KBM-7 (cell line): Measurements from ENCODE around the gene RGS19.

Source experiments
- DNase-seq: peaks from one replicate; pipeline ENCODE4 v3.0.0-alpha.2; 2015
- in situ Hi-C: fragments of 300-500 bp; cut with MboI; formaldehyde crosslinking; loops from 2 replicates; pipeline ENCODE4 v1.14.3; 2020; ENCODE audit warnings: low sequenced_read_pairs, low pct_unique_long_range_greater_than_20kb, mixed read lengths

The RGS19 gene

DNA sequence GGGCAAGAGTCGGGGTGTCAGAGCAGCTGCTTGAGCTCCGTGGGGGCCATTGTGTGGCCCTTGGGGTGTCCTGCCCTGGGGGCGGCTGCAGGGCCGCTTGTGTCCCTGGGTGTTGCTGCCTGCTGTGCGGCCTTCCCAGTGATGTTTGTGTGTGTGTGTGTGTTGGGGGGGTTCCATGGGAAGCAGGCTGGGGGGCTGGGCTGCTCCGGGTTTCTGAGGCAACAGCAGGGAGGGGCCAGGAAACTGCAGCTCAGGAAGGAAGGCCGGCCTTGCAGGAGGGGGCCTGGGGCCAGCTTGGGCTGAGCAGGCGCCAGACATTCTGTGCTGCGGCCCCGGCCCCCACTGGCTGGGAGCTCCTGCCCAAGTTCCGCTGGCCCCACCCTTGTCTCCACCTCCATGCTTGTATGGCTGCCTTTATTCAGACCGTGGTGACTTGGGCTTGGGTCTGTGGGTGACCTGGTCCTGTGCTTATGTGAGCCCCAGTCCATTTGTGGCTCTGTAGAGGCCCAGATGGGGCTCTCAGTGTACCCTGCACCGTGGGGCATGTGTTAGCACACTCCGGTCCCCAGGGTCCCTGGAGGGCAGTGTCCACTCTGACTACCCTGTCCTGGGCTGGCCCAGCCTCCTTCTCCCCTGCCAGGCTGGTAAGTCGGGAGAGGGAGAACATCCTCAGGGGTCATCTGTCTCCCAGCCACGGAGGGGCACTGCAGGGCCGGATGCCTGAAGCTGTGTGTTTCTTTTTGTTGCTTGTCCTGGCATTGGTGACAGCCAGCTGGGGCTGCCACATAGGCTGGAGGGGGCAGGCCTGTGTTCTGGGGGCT is 25.3 kb downstream of the RGS19 start:
- in situ Hi-C loops, result no loop called here
- peak; percentile 70 for DNase-seq

DNA sequence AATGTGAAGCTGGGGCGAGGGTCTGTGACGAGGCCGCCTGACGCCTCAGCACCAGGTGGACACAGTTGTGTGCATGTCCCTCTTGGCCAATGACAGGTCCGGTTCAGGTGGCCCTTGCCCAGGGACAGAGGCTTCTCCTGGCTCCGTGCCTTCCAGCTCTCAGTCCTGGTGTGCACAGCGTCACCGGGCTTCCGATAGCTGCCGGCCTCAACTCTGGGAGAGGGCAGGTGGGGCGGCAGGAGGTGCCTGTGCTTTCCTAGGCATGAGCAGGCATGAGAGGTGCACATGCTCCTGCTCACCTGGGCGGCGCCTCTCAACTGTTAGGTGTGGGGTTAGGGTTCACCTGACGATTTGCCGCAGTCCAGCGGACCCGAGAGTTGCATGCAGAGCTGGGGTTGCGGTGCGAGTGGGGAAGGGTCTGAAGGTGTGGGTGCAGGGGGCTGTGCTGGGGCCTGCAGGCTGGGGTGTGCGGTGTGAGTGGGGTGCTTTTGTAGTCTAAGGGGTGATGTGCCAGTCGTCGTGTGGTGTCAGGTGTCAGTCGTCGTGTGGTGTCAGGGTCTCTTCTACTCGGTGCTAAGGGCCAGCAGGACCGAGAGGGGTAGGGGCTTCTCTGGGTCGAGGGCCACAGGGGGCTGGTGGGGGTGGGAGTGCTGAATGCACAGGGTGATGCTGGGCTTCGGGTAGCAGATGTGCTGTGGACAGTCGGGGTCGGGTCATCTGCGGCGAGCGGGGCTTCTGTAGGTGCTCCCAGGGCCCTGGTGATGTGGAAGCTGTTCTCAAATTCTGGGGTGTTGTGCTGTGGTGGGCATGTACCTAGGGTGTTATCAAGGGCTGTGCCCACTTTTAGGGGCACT is 26.1 kb downstream of the RGS19 start:
- in situ Hi-C loops, result no loop called here
- DNase-seq, result no peak

DNA sequence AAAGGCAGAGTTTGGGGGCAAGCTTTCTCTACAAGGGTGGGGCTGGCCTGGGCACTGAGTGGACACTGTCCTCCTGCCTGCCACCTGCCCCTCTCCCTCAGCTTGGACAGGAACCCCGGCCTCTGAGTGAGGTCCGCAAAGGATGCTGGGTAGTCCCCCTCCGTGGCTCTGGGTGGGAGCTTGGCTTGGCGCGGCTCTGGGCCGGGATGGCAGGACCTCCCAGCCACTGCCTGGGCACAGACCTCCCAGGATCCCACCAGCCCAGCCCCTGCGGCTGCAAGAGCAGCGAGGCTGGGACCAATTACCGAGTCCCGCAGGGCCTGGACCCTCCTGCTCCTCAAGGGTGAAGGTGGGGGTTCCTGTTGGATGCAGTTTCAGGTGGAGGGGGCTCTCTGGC is 27.0 kb downstream of the RGS19 start:
- in situ Hi-C loops, result no loop called here
- DNase-seq, result no peak

DNA sequence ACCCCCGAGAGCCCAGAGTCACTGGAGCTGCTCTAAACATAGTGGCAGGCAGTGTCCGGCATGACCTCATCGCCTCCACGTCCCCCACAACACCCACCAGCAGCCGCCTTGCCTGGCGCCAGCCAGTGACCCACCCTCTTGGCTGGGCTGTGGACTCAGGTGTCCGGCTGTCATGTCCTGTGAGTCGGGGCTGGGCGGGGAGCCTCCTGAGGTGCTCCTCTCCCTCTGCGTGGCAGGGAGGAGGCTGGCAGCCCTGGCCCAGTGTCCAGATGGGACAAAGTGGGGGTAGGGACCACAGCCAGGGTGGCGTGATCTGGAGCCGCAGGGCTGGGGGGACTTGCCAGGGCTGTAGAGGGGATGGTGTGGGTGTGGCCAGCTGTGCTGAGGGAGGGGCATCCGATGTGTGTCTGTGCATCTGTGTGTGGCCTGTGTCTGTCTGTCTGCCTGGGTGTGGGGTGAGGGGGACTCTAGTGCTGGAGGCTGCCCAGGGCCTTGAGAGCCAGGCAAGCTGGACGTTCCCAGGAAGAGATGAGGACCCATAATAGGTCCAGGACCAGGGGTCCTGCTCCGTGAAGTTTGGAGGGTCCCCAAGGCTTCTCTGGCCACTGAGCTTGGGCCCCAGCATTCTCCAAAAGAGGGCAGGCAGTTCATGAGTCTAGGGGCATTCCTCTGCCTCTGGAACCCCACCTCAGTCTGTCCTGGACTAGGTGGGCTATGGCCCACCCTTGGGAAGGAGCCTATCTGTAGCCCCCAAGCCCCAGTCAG is 27.6 kb downstream of the RGS19 start:
- in situ Hi-C loops, result no loop called here

DNA sequence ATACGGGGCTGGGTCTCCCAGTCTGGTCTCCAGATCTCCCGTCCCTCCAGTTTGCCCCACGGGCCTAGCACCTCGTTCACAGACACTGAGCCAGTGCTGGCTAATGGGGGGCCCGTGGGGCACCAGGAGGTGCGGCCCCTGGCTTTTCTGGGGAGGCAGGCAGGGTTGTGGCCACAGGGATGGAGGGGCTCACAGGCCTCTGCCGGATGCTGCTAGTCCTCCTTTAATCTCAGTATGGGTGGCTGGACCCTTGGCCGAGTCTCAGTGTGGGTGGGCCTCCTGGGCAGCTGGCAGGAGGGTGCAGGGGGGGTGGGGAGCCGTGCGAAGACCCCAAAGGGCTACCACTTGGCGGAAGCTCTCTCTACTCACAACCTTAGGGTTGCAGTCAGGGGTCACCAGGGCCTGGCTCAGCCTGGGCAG is 28.3 kb downstream of the RGS19 start:
- DNase-seq, result no peak
- in situ Hi-C loops, result no loop called here

More for the DNA sequence above, 27.6 kb downstream of the RGS19 start:
- DNase-seq, result no peak

- DNase-seq, result no peak
- in situ Hi-C loops, result no loop called here
Observed at GRCh38 chr20:64050261-64051032, 28.9 kb downstream of the RGS19 start.

GRCh38 chr20:64049878-64050260 is 29.4 kb downstream of the RGS19 start:
- DNase-seq, result peak; percentile 30
- in situ Hi-C loops, result no loop called here

DNA sequence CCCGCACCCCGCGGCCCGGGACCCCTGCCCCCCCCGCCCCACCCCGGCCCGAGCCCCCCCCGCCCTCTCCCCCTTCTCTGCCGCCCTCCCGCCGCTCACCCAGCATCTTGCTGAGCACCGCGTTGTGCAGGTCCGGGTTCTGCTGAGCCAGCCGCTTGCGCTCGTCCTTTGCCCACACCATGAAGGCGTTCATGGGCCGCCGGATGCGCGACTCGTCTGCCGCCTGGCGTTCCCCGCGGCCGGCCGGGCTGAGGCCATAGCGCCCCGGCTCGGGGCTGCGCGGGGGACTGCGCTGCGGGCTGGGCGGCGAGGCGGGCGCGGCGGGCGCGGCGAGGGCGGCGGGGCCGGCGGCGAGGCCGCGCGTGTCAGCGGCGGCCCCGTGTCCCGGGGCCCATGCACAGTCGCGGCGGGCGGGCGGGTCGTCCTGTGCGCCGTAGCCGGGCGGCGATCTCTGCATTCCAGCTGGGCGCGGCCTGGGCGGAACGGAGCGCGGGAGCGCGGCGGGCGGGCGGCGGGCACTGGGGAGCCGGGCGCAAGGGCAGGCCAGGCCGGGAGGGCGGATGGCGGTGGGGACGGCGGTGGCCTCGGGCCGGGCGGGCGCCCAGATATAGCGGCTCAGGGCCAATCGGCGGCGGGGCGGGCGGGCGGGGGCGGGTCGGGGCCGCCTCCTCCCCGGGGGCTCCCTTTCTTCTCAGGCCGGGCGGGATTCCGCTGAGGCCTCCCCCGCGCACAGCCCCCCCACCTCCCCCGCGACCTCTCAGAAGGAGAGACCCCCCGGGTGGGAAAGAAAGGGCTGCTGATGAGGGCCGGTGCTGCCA is 30.0 kb downstream of the RGS19 start, which contains the start of gene SOX18:
Gene SOX18, minus strand, starts transcription at position 580 of the 818 bp plus-strand sequence. Its CDS starts 123 bp downstream, at position 457.
- in situ Hi-C loops, result no loop called here
- DNase-seq, result no peak

DNA sequence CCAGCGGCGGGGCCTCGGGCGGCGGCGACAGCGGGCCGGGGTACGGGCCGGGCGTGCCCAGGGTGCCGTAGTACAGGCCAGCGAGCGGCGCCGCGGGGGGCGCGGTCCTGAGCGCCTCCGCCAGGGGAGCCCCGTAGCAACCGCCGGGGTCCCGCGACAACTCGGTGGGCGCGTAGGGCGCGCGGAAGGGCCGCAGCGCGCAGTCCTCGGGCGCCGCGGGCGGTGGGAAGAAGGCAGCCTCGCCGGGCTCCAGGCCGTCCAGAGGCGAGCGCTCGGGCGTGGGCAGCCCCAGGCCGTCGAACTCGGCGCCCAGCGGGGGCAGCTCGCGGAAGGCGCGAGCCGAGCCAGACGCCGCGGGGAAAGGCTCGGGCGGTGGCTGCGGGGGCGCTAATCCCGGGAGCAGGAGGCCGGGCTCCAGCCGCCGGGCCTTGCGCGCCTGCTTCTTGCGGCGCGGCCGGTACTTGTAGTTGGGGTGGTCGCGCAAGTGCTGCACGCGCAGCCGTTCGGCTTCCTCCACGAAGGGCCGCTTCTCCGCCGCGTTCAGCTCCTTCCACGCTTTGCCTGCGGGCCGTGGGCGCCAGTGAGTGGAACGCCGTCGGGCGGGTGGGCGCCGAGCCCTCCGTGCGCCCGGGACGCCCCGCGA is 30.8 kb downstream of the RGS19 start:
- no peak for DNase-seq
- in situ Hi-C loops, result no loop called here

DNA sequence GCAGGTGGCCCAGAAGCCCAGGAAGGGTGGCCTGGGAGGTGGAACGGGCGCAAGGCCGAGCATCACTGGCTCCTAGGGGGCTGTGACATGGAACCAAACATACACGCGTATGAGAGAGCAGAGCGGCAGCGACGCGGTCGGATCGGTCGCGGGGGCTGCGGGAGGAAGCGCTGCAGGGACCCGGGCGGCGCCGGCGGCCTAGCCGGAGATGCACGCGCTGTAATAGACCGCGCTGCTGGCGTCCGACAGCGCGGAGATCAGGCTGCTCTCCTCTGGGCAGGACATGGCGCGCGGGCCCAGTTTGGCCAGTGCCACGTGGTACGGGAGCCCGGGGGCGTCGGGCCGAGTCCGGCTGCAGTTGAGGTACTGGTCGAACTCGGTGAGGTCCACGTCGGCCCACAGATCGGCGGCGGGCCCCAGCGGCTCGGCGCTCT is 31.3 kb downstream of the RGS19 start:
- no peak for DNase-seq
- in situ Hi-C loops, result no loop called here

DNA sequence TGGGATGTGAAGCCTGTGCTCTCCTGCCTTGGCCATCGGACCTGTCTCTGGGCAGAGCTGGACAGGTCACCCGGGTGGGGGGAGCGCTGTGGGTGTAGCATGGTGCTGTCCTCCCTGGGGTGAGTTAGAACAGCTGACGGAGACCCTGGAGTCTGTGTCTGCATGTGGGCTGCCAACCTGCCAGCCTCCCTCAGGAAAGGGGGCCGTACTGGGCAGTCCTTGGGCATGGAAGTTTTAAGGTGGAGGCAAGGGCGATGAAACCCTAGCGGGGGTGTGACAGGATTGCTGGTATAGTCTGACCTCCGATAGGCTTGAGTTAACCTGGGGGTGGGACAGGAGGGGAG is 32.3 kb downstream of the RGS19 start:
- in situ Hi-C loops, result no loop called here
- no peak for DNase-seq

GRCh38 chr20:64045346-64046011 is 33.8 kb downstream of the RGS19 start:
- no peak for DNase-seq
- in situ Hi-C loops, result no loop called here

- DNase-seq, result no peak
- in situ Hi-C loops, result no loop called here
Observed at GRCh38 chr20:64044484-64045247, 34.7 kb downstream of the RGS19 start.

- in situ Hi-C loops, result no loop called here
- DNase-seq, result no peak
Observed at GRCh38 chr20:64043768-64044167, 35.5 kb downstream of the RGS19 start.

DNA sequence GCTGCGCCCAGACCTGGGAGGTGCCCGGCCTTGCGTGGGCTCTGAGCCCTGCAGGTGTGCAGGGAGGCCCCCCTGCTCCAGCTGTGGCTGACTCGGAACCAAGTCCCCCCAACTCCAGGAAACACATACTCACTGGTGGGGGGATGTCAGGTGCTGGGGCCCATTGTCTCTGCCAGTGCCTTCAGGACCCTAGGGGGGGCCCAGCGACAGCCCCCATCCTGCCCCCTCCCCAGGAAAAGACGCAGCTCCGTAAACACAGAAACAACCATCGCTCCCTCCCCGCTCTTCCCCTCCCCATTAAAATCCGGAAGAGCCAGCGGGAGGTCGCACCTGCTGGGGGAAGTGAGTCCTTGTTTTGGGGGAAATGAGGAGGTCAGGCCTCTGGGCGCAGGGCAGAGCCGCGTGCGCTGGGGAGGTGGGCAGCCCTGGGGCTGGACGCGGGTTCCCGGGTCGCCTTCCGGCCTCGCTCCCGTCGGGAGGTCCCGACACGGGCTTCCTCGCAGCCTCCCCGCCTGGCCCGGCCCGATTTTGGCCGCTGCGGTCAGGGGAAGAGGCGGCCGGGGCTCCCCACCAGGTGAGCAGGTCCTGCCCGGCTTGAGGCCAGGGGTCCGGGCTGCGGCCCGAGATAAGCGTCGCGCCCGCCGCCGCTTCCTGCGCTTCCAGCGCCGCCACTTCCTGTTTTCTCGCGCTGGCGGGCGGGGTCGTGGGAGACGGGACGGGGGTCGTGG is 37.1 kb downstream of the RGS19 start:
- in situ Hi-C loops, result no loop called here
- peak; percentile 48 for DNase-seq

DNA sequence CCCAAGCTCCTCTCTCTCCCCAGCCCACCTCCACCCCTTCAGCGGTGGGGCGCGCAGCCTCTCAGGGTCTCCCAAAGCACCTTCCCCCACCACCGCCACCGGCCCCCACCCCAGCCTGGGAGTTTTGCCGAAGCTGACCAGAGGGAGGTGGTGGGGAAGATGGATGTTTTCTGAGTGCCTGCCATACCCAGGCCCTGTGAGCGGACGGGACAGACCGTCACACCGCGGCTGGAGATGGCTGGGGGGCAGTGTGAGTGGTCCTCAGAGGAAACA is 37.6 kb downstream of the RGS19 start:
- no peak for DNase-seq
- in situ Hi-C loops, result no loop called here
